Measurements from ENCODE around the gene G3BP2. TPM values are rescaled to one million over a fixed set of nuclear protein-coding genes. Genes with fewer than 3 reads are reported as not detected.
"Not testable (repeated sequence)": the region's sequence is repeated elsewhere in the genome, so short reads cannot be mapped to it uniquely, and the experiment has no call there.

The G3BP2 gene
- total RNA-seq, 3 donors from 2014 or later = 75.4 to 92.6 (median 86.2) TPM

GRCh38 chr4:75673959-75674328, 733 bp upstream of the G3BP2 start:
- intact Hi-C loops (cut with DNase I; ENCODE audit: low total_unique reads) = no loop called here
- H3K27ac ChIP-seq = peak overlapping the region; percentile 97
- H3K9me3 ChIP-seq = no peaks in the 10 kb centered on the region
- H3K4me3 ChIP-seq = peak overlapping the region; percentile 75 to 99 (median 84)
- H3K27me3 ChIP-seq = no peaks in the 10 kb centered on the region
- DNase-seq (ENCODE audit: low spot score in 2 of 2) = no peak
- no peak for TF ChIP-seq POLR2A (IDR thresholded peaks at IDR 0.05)
- TF ChIP-seq CTCF (IDR thresholded peaks at IDR 0.05) = no peak
- no peak for TF ChIP-seq POLR2AphosphoS5 (IDR thresholded peaks at IDR 0.05)
- peaks cover 0 to 16% of the 10 kb centered on the region in 2 donors for H3K4me1 ChIP-seq
- no peaks in the 10 kb centered on the region for H3K36me3 ChIP-seq

GRCh38 chr4:75672461-75673026, 667 bp downstream of the G3BP2 start:
- H3K27me3 ChIP-seq = no peaks in the 10 kb centered on the region
- peak overlapping the region; percentile 97 for H3K27ac ChIP-seq
- peak overlapping the region; percentile 75 to 99 (median 84) for H3K4me3 ChIP-seq
- TF ChIP-seq CTCF (IDR thresholded peaks at IDR 0.05) = no peak
- TF ChIP-seq POLR2AphosphoS5 (IDR thresholded peaks at IDR 0.05) = peak in 1 of 3 donors; percentile 6
- H3K36me3 ChIP-seq = no peaks in the 10 kb centered on the region
- no peaks in the 10 kb centered on the region for H3K9me3 ChIP-seq
- peak; percentile 52 to 72 for DNase-seq (ENCODE audit: low spot score in 2 of 2)
- intact Hi-C loops (cut with DNase I; ENCODE audit: low total_unique reads) = no loop called here
- H3K4me1 ChIP-seq = peaks cover 0 to 16% of the 10 kb centered on the region in 2 donors

DNA sequence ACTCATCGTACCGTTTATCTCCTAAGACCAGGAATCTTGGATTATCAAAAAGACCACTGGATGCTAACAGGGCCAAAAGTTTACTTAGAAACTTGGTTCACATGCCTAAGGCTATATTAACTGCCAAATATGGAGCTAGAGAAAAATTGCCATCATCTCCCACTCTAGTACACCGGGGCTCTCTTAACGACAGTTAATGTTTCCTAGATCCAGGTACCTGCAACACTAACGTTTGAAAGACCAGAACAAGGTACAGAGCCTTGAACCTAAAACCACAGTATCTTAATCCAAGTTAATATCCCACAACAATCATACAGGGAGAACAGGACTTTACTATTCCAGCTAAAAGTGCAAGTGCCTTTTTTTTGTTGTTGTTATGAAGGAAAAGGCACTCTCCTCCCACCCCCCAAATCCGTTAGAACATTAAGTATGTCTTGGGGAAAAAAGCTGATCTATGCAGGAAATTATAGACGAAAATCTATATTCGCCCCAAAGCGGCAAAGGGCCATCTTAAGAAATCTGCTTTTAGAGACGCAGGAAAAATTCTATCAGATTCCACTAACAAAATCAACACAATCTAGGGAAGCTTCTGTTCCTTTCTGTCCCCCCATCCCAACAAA, 1.3 kb downstream of the G3BP2 start:
- DNase-seq (ENCODE audit: low spot score in 2 of 2) = no peak
- Histone ChIP-seq H3K9me3 (no peaks in the 10 kb centered on the region), H3K4me3 (peak overlapping the region; percentile 75 to 99 (median 84)), H3K4me1 (peaks cover 0 to 16% of the 10 kb centered on the region in 2 donors), H3K27ac (peak overlapping the region; percentile 97), H3K36me3 (no peaks in the 10 kb centered on the region), H3K27me3 (no peaks in the 10 kb centered on the region)
- TF ChIP-seq CTCF (IDR thresholded peaks at IDR 0.05) (no peak), POLR2A (IDR thresholded peaks at IDR 0.05) (no peak), POLR2AphosphoS5 (IDR thresholded peaks at IDR 0.05) (no peak)
- intact Hi-C loops (cut with DNase I; ENCODE audit: low total_unique reads) = no loop called here

GRCh38 chr4:75668596-75668995, 4.6 kb downstream of the G3BP2 start:
- H3K27me3 ChIP-seq = no peaks in the 10 kb centered on the region
- no peaks in the 10 kb centered on the region for H3K36me3 ChIP-seq
- no peaks in the 10 kb centered on the region for H3K9me3 ChIP-seq
- intact Hi-C loops (cut with DNase I; ENCODE audit: low total_unique reads) = no loop called here
- no peak overlapping the region for H3K27ac ChIP-seq
- peaks cover 0 to 8% of the 10 kb centered on the region in 2 donors for H3K4me1 ChIP-seq
- no peak for DNase-seq (ENCODE audit: low spot score in 2 of 2)
- TF ChIP-seq POLR2A (IDR thresholded peaks at IDR 0.05) (no peak), POLR2AphosphoS5 (IDR thresholded peaks at IDR 0.05) (no peak), CTCF (IDR thresholded peaks at IDR 0.05) (no peak)
- H3K4me3 ChIP-seq = no peak overlapping the region

- H3K4me3 ChIP-seq; intact Hi-C loops (cut with DNase I; ENCODE audit: low total_unique reads); DNase-seq (ENCODE audit: low spot score in 2 of 2); H3K27ac ChIP-seq; H3K27me3 ChIP-seq; H3K9me3 ChIP-seq; H3K4me1 ChIP-seq; H3K36me3 ChIP-seq: not testable (repeated sequence)
These were observed 5.6 kb downstream of the G3BP2 start for GRCh38 chr4:75667636-75668035.
